GM19328 (cell line): Measurements from ENCODE around the gene GLIS2.

Experiments
- ATAC-seq: cut with Tn5 transposase; IDR thresholded peaks from one replicate; pipeline ENCODE4 v1.9.1; 2021; ENCODE audit warnings: mild to moderate bottlenecking, moderate library complexity; ENCODE audit not compliant: unreplicated experiment

GLIS2 gene

DNA sequence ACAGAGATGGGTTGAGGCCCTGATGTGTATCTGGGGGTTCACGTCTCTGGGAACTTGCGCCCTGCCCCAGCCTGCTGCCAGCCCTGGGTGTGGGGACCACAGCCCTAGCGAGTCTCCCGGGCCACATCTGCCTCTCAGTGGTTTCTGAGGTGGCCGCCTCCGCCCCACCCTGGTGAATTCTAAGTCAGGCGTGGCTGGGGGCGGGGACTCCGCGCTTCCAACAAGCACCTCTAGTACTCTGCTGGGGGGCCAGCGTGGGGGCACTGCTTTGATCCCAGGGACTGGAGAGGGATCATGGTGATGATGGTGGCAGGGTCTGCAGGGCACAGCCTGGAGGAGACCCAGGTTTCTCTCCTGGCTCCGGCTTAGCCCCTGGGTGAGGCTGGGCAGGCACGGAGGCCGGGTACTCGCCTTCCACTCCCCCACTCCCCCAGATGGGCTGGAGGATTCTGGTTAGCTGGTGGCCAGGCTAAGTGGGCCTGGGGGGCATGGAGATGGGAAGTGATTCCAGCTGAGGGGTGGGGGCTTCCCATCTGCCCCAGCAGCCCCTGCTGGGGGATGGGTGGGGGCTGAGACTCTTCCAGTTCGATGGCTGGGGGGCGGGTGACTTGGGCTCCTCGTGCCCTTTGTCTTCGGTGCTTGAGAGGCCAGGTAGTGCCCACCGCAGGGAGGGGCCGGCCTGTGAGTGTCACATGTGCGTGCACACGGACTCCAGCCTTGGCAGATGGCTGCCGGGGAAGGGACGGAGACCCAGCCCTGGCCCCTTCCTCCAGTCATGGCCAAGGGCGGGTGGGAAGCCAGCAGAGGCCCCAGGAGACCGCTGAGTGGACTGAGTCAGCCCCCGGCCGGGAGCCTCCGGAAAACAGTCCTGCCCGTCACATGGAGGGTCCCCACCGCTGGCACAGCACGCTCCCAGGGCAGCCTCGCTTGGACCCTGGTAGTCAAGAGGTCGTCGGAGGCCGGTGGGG is 3.9 kb downstream of the GLIS2 start:
- no peak for ATAC-seq

DNA sequence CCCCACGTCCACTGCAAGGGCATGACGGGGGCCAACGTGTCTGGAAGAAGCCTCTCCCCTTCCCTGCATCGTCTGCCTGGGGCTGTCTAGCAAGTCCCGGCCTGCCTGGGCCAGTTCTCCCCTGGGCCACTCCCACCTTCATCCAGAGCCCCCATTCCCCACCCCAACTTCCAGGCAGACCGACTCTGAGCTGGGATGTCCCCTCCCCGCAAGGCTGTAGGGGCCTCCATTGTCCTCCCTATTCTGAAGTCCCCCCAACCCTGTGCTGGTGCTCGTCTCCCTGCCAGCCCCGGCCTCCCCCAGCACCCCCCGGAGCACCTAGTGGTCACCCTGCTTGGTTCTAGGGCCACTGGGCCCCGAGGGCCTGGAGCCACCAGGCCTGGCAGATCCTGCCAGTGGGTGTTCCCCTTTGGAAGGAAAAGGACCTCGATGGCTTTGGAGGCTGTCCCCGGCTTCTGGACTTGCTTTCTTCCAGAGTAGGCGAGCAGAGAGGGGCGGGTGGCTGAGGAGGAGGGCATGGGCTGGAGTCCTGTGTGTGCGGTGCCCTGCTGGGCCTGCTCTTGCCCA is 4.8 kb downstream of the GLIS2 start:
- ATAC-seq: no peak

DNA sequence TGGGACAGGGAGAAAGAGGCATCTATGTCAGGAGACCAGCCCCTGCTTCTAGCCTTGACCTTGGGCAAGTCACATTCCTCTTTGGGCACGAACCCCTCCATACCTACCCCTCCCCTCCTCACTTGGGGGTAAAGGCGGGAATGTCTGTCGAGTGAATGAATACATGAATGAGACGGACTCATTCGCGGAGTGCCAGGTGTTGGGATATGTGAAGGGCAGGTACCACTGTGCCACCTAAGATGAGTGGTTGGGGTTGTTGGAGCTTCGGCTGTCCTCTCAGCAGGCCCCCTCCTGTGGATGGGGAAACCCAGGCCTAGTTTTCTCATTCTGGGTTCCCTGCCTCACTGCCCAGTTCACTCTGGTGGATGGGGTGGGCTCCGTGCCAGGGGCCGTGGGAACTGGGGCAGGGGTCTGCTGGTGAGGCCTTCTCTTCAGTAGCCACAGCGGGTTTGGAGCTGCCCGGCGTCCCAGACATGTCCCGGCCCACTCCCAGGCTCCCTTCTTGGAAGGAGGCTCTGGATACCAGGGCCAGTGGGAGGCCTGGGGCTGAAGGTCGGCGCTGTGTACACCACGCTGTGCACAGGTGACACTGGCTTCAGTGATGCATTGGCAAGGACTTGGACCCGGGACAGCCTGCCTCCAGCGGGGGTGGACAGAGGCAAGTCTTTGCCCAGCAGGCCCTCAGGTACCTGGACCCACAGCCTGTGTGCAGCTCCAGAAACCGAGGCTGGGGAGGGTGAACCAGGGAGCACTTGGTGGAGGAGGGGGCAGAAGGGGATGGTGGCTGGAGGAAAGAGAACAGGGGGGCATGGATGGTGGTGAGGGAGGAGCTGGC is 5.6 kb downstream of the GLIS2 start:
- no peak for ATAC-seq

DNA sequence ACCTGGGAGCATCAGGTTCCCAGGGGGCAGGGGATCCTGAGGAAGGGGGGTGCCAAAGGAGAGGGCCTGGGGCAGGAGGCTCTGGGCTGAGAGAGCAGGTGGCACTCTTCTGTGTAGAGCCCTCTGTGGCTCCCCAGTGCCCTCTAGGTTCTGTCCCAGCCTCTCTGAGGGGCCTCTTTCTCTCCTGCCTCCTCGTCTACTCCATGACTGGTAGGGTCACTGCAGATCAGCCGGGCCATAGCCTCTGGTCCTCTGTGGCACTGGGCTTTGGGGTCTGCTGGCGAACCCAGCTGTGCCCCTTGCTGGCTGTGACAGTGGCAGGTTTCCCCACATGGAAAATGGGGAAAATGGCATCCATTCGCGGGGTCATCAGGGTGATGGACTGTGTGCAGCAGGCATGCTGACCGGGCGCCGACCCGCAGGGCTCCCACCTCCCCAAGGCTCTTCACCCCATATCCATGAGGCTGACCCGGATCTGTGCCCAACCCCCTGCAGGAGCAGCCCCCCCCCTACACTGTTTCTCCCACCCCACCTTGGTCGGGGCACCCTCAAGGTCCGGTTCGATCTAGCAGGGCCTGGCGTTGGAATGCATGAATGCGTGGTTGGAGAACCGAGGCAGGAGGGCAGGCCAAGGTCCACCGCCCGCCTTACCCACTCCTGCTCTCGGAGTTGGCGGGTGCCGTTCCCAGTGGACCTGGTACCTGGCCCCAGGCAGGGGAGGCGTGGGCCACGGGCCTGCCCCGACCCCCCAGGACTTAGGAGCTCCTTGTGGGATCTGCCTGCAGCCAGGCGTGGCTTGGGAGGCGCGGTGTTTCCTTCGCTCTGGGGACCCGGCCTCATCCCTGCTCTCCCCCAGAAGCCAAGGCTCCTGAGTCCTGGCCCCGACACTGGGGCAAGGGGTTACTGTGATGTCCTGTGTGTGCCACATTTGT is 6.5 kb downstream of the GLIS2 start:
- ATAC-seq: no peak

DNA sequence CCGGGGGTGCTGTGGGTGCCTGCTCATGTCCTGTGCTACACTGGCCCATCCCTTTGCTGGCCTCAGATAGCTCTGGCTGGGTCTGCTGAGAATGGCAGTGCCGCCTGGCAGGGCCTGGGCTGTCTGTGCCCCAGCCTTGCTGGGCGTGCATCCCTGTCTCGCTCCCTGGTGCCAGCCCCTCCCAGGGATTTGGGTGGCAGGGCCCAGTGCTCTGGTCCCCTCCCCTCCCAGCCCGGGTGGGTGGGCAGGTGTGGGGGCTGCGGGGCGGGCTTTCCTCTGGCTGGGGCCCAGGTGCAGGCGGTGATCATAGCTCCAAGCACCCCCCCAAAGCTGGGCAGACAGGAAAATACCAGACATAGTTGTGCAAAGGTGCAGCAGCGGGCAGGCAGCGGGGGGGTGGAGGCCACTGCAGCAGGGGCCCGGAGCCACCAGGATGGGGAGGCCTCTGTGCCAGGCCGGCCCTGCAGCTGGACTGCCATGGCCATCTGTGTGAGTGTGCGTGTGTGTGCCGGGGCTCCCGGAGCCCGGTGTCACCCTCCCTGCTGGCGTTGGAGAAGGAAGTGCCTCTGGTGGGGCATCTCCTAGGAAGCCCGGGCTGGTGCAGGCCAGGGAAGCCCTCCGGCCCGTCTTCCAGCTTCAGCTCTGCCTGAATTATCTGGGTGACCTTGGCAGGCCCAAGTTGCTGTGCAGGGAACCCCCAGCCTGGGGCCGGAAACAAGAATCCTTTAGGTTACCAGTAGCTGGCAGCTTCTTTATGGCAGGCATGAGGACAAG is 7.4 kb downstream of the GLIS2 start:
- ATAC-seq: no peak

DNA sequence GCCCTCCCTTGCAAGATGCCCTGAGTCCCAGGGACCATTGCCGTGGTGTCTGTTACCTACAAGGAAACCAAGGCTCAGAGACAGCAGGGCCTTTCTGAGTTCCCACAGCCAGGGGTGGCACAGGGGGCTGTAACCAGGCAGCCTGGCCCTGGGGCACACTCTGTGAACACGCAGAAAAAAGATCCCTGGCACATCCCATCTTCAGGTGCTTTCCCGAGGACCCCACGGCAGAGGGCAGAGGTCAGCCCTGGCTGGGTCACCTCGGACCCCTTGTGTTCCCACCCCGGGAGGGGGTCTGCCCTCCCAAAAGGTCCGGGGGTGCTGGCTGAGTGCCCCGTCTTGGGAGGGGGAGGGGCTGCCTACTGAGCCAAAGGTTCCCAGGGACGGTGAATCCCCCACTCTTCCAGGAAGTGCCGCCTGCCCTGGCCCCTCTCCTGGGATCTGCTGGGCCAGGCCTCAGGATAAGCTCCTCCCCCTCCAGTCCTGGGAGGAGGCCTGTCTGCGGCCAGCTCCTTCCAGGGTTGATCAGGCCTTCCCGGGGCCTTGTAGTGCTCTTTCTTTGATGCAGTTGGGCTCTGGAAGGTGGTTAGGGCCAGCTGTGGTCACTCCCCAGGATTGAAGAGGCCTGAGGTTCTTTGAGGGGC is 8.1 kb downstream of the GLIS2 start:
- no peak for ATAC-seq

DNA sequence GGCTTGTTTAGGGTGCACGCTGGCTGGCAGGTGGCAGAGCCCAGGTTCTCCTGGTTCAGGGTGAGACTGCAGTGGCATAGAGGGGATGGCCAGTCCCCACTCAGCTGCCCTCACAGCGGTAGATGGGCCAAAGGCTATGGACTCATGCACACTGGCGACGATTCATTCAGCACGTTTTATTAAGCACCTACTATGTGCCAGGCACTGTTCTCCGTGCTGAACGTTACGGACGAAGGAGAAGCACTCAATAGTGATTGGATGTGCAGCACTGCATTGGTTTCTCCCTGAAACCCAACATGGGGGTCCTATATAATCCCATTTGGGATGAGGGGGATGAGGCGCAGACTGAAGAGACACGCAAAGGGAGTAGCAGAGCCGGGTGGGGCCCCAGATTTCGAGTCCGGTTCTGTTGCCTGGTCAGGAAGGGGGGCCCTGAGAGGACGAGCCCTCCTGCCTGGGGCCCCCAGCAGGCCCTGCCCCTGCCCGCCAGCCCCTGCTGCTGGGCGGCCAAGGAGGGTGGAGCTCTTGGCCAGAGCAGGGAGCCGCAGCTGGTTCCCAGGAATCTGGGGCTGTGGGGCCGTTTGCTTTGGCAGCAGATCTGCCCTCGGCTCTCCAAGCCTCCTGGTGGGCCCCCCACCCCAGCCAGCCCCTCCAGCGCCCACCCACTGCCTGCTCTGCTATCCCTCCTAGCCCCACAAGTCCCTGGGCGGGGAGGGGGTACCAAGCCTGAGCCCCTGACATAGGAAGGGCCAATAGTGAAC is 8.8 kb downstream of the GLIS2 start:
- ATAC-seq: no peak

DNA sequence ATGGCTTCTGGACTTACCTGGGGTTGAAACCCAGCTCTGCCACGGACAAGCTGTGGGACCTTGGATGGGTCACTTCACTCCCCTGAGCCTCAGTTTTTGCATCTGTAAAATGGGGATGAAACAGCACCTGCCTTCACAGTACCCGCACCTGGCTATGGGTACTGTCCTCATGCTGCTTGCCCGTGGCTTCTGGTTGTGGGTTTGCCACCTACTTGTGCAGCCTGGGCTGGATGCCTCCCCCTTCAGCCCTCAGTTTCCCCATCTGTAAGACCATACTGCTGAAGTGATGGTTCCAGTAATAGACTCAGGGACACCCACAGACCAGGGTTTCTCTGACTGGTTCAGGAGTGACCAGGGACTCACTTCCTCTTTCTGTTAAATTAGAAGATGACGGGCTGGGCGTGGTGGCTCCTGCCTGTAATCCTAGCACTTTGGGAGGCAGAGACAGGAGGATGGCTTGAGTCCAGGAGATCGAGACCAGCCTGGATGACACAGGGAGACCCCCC is 9.4 kb downstream of the GLIS2 start:
- ATAC-seq: no peak

DNA sequence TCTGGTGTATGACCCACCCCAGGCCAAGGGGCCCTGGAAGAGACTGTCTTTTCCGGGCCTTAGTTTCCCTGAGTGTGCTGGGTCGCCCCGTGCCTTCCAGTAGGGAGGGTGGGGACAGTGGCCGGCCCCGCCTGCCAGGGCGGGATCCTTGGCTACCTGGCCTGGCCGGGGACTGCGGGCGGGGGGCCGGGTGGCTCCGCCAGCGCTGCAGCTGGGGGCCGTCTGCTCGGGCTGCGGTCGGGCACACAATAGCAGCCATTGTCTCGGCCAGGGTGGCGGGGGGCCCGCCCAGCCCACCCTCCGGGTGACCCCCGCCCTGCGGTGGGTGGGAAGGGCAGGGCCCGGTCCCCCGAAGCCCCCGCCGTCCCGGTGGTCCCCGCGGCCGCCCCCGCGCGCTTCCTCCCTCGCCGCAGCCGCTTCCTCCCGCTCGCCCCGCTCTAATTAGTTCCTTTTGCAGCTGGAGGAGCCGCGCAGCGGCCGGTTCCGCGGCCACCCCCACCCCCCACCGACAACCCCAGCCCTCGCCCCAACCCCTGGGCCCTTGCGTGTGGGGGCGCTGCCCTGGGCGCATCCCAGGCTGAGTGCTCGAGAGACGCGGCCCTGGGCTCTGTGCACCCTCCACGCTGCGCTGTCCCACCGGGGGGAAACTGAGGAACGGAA is 11.6 kb downstream of the GLIS2 start:
- no peak for ATAC-seq

DNA sequence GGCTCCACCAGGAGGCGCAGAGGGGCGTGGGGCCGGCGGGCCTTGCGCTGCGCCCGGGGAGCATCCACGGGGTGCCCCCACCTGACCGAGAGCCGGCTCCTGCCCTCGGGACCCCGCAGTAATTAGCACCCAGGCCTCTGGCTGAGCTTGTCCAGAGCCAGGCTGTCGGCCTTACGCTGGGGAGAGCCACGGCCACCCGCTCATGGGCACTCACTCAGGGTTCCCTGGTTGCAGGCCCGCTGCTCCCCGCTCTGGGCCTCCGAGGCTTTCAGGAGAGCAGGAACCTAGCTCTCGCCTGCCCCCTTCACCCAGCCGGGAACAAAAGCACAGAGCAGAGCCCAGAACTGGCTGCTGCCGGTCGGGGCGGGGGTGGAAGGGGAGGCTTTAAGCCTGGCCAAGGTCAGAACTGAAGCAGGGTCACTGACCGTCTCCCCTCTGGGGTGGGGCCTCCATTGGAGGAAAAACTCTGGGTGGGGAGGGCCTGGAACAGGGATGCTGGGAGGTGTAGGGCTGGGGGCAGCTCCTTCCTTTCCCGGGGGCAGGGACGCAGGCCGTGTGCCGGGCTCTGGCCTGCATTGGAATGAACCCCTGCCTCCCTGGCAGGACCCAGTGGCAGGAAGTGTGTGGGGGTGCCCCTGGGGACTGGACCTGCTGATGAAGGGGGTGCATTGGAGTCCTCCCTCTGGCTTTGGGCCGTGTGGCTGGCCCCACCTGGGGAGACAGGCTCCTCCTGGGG is 12.3 kb downstream of the GLIS2 start:
- no peak for ATAC-seq

DNA sequence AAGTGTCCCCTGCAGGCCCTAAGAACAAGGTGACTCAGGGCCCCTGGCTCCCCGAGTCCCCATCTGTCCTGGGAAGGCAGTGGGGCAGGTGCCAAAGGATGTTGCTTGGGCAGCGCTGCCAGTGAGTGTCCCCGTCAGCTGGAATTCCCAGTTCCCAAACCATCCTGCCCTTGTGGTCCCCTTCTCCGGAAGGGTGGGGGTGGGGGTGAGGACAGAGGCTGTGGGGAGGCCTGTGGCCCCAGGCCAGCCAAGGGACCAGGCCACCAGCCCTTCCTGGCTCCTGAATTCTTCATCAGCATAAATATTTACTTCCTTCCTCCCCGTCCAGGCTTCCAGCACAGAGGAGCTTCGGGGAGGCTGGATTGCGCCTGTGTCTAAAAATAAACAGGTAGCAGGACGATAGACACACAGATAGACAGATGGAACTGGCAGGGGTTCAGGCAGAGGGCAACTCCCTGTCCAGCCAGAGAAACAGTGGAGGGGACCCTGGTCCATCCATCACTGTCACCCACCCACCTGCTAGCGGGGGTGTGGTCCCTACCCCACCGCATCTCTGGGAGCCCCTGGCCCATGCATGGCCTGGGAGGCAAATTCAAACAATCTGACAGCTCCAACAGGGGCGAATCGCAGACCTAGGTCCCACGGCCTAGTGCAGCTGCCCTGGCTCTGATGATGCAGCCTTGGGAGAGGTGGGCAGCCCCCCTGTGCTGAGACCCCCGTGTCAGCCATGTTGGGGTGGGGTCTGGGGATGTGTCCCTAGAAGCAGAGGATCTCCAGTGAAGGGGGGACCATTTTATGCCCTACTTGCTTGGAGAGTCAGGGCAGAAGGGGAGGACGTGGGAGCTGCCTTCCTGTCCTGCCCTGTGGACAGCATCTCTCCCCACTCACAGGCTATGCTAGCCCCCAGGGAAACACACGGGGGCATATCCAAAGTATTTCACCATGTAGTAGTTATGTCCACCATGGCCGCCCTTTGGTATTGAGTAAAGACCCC is 13.2 kb downstream of the GLIS2 start:
- ATAC-seq: no peak

DNA sequence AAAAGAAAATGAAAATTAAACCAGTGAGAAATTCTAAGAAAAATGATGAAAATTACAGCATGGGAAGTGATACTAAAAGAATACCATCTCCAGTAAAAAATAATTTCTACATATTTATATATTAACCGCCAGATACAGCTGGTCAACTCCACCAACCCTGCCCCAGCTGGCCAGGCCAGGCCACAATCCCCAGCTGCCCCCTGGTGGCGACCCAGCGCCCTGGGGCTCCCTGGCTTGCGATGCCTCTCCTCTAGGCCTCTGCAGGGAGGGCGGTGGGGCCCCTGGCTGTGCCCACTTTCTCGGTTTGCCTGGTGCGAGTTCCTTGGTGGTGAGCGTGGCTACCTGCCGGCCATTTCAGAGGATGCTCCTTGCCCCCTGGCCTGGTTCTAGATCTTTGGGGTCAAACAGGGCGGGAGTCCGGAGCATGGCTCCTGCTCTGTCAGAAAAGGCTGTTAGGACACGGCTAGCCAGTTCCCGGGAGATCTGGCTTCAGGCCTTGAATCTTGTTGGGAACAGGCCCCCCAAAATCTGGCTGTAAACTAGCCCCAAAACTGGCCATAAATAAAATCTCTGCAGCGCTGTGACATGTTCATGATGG is 14.5 kb downstream of the GLIS2 start:
- no peak for ATAC-seq

DNA sequence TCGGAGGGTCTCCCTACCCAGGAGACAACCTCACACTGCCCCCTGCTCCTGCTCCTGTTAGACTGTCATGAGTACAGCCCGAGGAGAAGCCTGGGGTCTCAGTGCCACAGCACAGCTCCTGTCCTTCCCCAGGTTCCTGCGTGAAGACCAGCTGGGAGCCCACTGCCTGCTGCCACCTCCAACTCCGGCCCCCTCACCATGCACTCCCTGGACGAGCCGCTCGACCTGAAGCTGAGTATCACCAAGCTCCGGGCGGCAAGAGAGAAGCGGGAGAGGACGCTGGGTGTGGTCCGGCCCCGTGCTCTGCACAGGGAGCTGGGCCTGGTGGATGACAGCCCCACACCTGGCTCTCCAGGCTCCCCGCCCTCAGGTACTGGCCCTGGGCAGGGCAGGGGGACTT is 16.2 kb downstream of the GLIS2 start:
- no peak for ATAC-seq

DNA sequence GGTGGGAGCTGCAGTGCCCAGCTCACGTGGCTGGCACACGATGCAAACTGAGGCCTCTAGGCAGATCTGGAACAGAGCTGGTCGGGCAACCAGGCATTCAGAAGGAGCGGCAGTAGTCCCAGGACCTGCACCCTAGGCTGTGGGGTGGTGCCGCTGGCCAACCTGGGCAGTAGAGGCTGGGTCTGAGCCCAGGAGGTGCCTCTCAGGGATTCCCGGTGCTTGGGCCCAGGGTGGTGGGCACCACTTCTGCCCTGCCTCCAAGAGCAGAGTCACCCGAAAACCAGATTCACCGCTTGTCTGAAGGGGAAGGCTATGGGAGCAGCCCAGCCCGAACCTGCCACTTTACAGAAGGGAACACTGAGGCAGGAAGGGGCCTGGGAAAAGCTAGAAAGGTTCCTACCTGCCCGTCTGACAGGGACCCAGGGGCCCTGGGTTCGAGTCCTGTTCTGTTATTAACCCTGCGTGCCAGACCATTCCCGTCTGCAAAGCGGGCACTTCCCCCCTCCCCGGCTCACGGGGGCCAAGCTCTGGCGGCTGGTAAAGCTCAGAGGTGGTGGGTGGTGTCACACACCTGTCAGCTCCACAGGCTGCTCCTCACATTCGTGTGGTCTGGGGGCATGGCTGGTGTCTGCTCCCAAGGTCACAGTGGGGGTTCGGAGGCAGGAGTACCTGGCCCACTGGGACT is 16.9 kb downstream of the GLIS2 start:
- no peak for ATAC-seq

DNA sequence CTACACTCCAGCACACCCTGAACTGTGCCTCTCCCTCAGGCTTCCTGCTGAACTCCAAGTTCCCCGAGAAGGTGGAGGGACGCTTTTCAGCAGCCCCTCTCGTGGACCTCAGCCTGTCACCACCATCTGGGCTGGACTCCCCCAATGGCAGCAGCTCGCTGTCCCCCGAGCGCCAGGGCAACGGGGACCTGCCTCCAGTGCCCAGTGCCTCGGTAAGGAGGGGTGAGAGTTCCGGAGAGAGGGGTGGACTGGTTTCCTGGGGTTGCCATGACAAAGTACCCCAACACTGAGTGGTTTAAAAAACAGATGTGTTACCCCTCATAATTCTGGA is 17.4 kb downstream of the GLIS2 start:
- ATAC-seq: no peak
